A673 (cell line): ENCODE results near the gene MOXD1. TPM values are rescaled to one million over a fixed set of nuclear protein-coding genes. Genes with fewer than 3 reads are reported as not detected.

Source experiments
- BruUV-seq: library from RNA; stranded (reverse); fragments of 400-500 nt; replicated peaks from 2 replicates; lab custom pipeline; 2021; lab: Mats Ljungman, UMichigan
- CTCF ChIA-PET: fragments of 300-600 bp; sonication (Branson Sonifier 250); formaldehyde crosslinking; loops from one replicate; lab custom pipeline; 2022; ENCODE audit warnings: antibody characterized with exemption; lab: Charles Lee
- POLR2A ChIA-PET: fragments of 300-600 bp; sonication (Branson Sonifier 250); formaldehyde crosslinking; loops from one replicate; lab custom pipeline; 2022; ENCODE audit warnings: antibody characterized with exemption; ENCODE audit not compliant: low non-redundant PET; lab: Charles Lee
- DNase-seq: peaks from one replicate; pipeline ENCODE4 v3.0.0-alpha.2; 2015; ENCODE audit warnings: low spot score
- H3K27ac ChIP-seq: fragments of 200-600 bp; sonication (generic); 2 replicates; pipeline ENCODE4 v1.5.1; 2016; ENCODE audit warnings: mixed run types, low read depth, mild to moderate bottlenecking, mixed read lengths, antibody characterized with exemption, low read length; ENCODE audit not compliant: poor library complexity, severe bottlenecking
- H3K27me3 ChIP-seq: fragments of 200-600 bp; sonication (generic); replicated peaks from 2 replicates; pipeline ENCODE4 v1.6.1; 2017; ENCODE audit warnings: mixed run types, low read depth, mild to moderate bottlenecking, mixed read lengths, antibody characterized with exemption, low read length; ENCODE audit not compliant: insufficient read depth, poor library complexity
- H3K36me3 ChIP-seq: fragments of 200-600 bp; sonication (generic); 2 replicates; pipeline ENCODE4 v1.6.1; 2016; ENCODE audit warnings: mixed run types, mild to moderate bottlenecking, mixed read lengths, antibody characterized with exemption, low read length; ENCODE audit not compliant: insufficient read depth, poor library complexity, severe bottlenecking
- H3K4me1 ChIP-seq: fragments of 200-600 bp; sonication (generic); 2 replicates; pipeline ENCODE4 v1.6.1; 2017; ENCODE audit warnings: mixed run types, mild to moderate bottlenecking, mixed read lengths, antibody characterized with exemption, low read length; ENCODE audit not compliant: insufficient read depth, poor library complexity, severe bottlenecking
- H3K4me3 ChIP-seq: fragments of 200-600 bp; sonication (generic); 2 replicates; pipeline ENCODE4 v1.5.1; 2016; ENCODE audit warnings: low read depth, mixed run types, mild to moderate bottlenecking, mixed read lengths, low read length; ENCODE audit not compliant: poor library complexity, severe bottlenecking
- H3K9me3 ChIP-seq: fragments of 200-600 bp; sonication (generic); 2 replicates; pipeline ENCODE4 v1.6.1; 2016; ENCODE audit warnings: mixed run types, low read depth, mild to moderate bottlenecking, mixed read lengths, antibody characterized with exemption, low read length; ENCODE audit not compliant: poor library complexity, severe bottlenecking
- CTCF ChIP-seq: fragments of 300-800, 200-600 bp; sonication (generic); conservative IDR thresholded peaks from 2 replicates; pipeline ENCODE4 v1.5.1; 2017; ENCODE audit warnings: low read depth, mild to moderate bottlenecking, antibody characterized with exemption, low read length, moderate library complexity, mixed read lengths
- EZH2 ChIP-seq: fragments of 200-600 bp; sonication (generic); IDR thresholded peaks from 2 replicates; pipeline ENCODE4 v1.6.1; 2017; ENCODE audit warnings: borderline replicate concordance, low read depth, mild to moderate bottlenecking, mixed read lengths, antibody characterized with exemption, low read length; ENCODE audit not compliant: poor library complexity, severe bottlenecking
- intact Hi-C: fragments of 100-400 bp; cut with micrococcal nuclease; formaldehyde crosslinking; loops from one replicate; pipeline ENCODE4 v1.10.0; 2022; ENCODE audit not compliant: unreplicated experiment
- total RNA-seq: library from RNA; stranded (reverse); gene quantifications from 2 replicates; pipeline ENCODE4 v1.2.3, GENCODE V29; 2021

The MOXD1 gene
- total RNA-seq, 1 experiment from 2014 or later: not detected

- H3K27me3 ChIP-seq: peaks cover 9% of the 10 kb centered on the region
- H3K4me3 ChIP-seq: no peak overlapping the region
- H3K4me1 ChIP-seq: no peaks in the 10 kb centered on the region
- H3K36me3 ChIP-seq: no peaks in the 10 kb centered on the region
- no peak for TF ChIP-seq EZH2
- TF ChIP-seq CTCF: no peak
- intact Hi-C loops: loop anchor here (10.0 kb wide), 1 partner anchor 341 kb away; no protein-coding TSS in a partner anchor
- no peak for DNase-seq
- BruUV-seq: no TSS peak
- H3K27ac ChIP-seq: no peak overlapping the region
- H3K9me3 ChIP-seq: no peaks in the 10 kb centered on the region
- CTCF ChIA-PET: interaction anchor here (0.6 kb wide), 1 partner anchor 17 kb away, joined by 3 read pairs; no protein-coding TSS in a partner anchor
- POLR2A ChIA-PET: no interaction called here
Observed at GRCh38 chr6:132265451-132266097, 135.7 kb downstream of the MOXD1 start.

GRCh38 chr6:132264021-132264500 lies 137.2 kb downstream of the MOXD1 start:
- H3K4me3 ChIP-seq: no peak overlapping the region
- H3K9me3 ChIP-seq: no peaks in the 10 kb centered on the region
- no peaks in the 10 kb centered on the region for H3K4me1 ChIP-seq
- BruUV-seq: no TSS peak
- CTCF ChIA-PET: no interaction called here
- POLR2A ChIA-PET: no interaction called here
- DNase-seq: no peak
- TF ChIP-seq EZH2 (no peak), CTCF (no peak)
- H3K36me3 ChIP-seq: no peaks in the 10 kb centered on the region
- H3K27me3 ChIP-seq: peaks cover 15% of the 10 kb centered on the region
- no peak overlapping the region for H3K27ac ChIP-seq
- intact Hi-C loops: loop anchor here (10.0 kb wide), 1 partner anchor 339 kb away; no protein-coding TSS in a partner anchor

- TF ChIP-seq EZH2: no peak
- no peak for TF ChIP-seq CTCF
- Histone ChIP-seq H3K27ac (no peak overlapping the region), H3K36me3 (no peaks in the 10 kb centered on the region), H3K4me1 (no peaks in the 10 kb centered on the region), H3K4me3 (no peak overlapping the region), H3K9me3 (no peaks in the 10 kb centered on the region), H3K27me3 (peaks cover 17% of the 10 kb centered on the region)
- DNase-seq: no peak
- intact Hi-C loops: loop anchor here (10.0 kb wide), 1 partner anchor 337 kb away; no protein-coding TSS in a partner anchor
- ChIA-PET CTCF (interaction anchor here (0.8 to 1.0 kb wide), 2 partner anchors 19 to 338 kb away, joined by 3 to 9 read pairs; no protein-coding TSS in a partner anchor), POLR2A (no interaction called here)
- BruUV-seq: no TSS peak
Observed at GRCh38 chr6:132261354-132261753, 139.9 kb downstream of the MOXD1 start.
